Activated CD4-positive, CD25-positive, alpha-beta regulatory T cell treated with anti-CD3 and anti-CD28 coated beads, Interleukin-2, amount 50 U/mL, for 16 hours (primary cell): ENCODE results near the gene PTPRN2.

Experiments used
- DNase-seq: peaks from one replicate; pipeline ENCODE4 v3.0.0-alpha.2; 2020; ENCODE audit warnings: low read depth, low spot score

Gene PTPRN2

GRCh38 chr7:157661611-157661975, 926.0 kb downstream of the PTPRN2 start:
- no peak for DNase-seq

GRCh38 chr7:157660971-157661610, 926.5 kb downstream of the PTPRN2 start:
- DNase-seq, result no peak

- no peak for DNase-seq
These were observed 928.7 kb downstream of the PTPRN2 start for GRCh38 chr7:157658851-157659412.

DNA sequence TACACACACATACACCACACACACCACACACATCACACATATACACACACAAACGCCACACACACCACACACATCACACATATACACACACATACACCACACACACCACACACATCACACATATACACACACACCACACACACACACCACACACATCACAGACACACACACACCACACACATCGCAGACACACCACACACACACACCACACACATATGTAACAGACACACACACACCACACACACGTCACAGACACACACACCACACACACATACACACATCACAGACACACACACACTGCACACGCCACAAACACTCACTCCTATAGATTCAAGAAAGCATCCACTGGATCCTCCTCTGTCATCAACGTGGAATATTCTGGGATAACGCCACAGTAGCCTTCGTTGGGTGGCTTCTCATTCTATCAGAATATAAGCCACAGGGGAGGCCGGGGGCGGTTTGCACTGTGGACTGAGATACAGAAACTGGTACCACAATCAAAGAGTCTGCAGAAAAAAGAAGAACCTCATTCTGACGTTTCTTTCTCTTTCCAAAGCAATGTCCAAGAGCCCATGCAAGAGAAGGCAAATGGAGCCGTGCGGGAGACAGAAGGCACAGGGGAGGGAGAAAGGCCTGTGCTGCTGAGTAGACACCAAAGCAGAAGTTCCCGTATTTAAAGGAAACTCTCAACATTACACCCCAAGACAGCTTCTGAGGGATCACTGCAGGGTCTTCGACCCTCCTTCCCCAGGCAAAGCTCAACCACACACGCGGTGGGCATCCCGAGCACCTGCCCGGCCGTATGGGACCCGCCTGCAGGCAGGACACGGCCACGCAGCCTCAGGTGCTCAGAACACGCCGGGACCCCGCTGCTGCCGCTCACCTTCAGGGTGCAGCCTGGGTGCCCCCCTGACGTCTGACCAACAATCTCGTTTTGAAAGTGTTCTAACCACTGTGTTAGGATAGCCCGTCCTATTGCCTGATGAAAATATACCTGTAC, 929.6 kb downstream of the PTPRN2 start:
- DNase-seq, result no peak

- DNase-seq, result no peak
These were observed 931.3 kb downstream of the PTPRN2 start for GRCh38 chr7:157656195-157656769.

DNA sequence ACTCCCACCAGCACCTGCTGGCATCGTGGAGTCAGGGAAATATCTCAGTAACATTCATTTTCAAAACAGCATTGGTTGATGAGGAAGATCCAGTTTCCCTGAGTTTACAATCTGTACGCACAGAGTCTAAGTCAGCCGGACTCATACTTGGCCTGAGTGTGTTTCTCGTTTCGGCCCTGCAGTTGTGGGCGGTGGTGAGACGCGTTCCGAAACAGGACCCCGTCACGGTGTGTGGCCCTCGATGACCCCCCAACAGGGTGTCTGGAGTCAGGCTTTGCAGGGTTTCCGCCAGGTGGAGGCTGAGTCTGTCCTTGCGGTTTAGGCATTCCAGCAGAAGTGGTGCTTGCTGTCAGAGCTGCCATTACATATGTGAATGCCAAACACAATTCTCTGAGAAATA, 933.3 kb downstream of the PTPRN2 start:
- DNase-seq, result no peak

- DNase-seq, result no peak
These were observed 933.8 kb downstream of the PTPRN2 start for GRCh38 chr7:157653827-157654207.

- no peak for DNase-seq
These were observed 934.4 kb downstream of the PTPRN2 start for GRCh38 chr7:157652954-157653826.

- no peak for DNase-seq
These were observed 935.3 kb downstream of the PTPRN2 start for GRCh38 chr7:157652161-157652953.

- no peak for DNase-seq
These were observed 936.1 kb downstream of the PTPRN2 start for GRCh38 chr7:157651366-157652160.

DNA sequence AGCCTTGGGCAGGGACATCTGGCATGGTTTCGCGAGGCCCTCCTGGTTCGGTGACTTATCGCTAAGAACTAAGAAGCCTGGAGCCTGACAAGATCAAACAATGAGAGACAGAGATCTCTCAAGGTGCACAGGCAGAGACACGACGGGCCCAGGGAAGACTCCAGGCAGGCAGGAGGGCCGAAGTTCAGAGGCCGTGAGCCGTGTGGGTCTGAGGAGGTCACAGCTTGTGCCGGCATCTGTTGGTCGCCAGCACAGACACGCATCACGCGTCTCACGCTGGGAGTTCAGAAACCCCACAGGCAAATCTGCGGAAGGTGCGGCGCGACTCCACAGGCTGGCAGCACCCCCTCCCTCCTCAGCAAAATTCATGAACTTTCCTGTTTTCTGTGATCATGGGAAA, 936.8 kb downstream of the PTPRN2 start:
- DNase-seq, result no peak

DNA sequence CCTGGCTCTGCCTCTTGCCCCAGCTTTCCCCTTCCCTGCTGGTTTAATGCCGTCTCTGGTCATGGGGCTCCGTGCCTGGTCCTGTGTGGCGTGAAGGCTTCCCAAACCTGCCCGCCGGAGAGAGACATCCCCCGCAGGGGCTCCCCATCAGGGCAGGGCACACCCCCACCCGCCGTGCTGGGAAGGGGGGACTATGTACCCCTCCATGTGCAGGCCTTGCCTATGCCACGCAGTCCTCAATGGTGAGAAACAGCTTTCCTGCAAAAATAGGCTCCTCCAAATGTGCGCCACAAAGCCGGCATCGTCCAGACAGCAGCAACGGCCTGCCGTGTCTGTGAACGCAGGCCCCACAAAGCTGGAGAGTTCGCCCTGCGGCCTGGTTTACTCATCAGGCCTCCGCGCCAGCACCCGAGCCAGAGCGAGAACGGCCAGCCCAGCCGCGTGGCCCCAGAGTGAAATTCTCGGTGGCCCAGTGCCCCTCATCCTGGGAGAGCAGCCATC, 937.4 kb downstream of the PTPRN2 start:
- DNase-seq, result no peak

DNA sequence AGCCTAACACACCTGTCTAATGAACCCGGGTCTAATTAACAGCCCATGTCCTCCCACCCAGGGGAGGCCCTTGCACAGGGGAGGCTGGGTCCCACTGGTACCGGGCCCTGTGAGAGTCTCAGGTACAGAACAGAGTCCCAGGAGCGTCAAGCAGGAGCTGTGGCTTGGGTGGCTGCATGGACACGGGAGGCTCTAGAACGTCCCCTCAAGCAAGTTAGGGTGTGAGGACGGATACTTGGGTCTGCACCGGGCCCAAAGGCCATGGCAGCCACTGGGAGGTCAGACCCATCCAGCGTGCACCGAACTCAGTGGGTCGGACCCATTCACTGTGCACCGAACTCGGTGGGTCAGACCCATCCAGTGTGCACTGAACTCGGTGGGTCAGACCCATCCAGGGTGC, 941.1 kb downstream of the PTPRN2 start:
- DNase-seq, result no peak

DNA sequence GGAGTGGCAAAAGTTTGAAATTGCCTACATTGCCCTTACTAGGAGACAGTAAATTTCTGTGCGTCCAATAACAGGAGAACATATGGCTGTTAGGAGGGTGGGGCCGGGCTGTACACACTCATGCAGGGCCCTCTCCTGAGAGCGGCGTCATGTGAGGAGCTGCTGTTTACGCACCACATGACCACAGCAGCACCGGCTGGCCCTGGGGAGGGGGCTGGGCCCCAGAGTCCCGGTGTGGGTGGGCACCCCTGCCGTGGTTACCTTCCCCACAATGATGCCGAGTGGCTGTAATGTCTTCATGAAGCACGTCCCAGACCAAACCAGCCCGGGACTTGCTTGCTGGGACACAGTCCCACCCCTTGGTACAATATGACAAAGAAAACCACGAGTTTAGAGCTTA, 942.1 kb downstream of the PTPRN2 start:
- no peak for DNase-seq

DNA sequence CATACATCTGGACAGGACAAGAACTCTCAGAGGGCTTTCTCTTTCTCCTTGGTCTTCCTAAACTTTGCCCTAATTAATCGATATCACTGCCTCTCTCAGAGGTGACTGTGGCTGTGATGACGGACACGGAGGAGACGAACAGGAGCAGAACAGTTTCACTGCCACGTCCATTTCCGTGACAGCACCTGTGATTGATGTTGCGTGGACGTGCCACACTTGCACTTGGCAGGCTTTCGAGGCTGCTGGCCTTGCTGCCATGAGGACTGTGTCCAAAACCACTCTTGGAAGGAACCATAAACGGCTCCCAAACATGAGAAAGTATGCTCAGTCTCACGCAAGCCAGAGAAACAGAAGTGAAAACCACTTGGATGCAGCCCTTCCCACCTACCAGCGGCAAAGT, 942.7 kb downstream of the PTPRN2 start:
- DNase-seq, result no peak

GRCh38 chr7:157643525-157643970, 944.1 kb downstream of the PTPRN2 start:
- DNase-seq, result no peak

- DNase-seq, result no peak
These were observed 945.8 kb downstream of the PTPRN2 start for GRCh38 chr7:157641866-157642265.

GRCh38 chr7:157640144-157640543, 947.5 kb downstream of the PTPRN2 start:
- DNase-seq, result no peak

- DNase-seq, result no peak
These were observed 949.1 kb downstream of the PTPRN2 start for GRCh38 chr7:157638563-157638962.
